Epithelial cell of proximal tubule (primary cell): ENCODE results near the gene AFF3. TPM values are rescaled to one million over a fixed set of nuclear protein-coding genes. Genes with fewer than 3 reads are reported as not detected.

Source experiments
- DNase-seq: peaks from one replicate; pipeline ENCODE4 v3.0.0-alpha.2; 2011; ENCODE audit warnings: low read depth
- H3K4me3 ChIP-seq: 2 replicates; pipeline ENCODE4 v1.5.1; 2011; ENCODE audit warnings: low read depth, mild to moderate bottlenecking, low read length
- total RNA-seq: library from RNA; depleted of rRNA; stranded (reverse); fragments of >200 nt; gene quantifications from 2 replicates; pipeline ENCODE4 v1.2.3, GENCODE V29; 2015
- TF ChIP-seq, protein P1 (sequence below): conservative IDR thresholded peaks from 2 replicates; pipeline ENCODE4 v1.5.1; 2012; ENCODE audit warnings: low read depth, mild to moderate bottlenecking, low read length

AFF3 gene
- total RNA-seq, 1 donor from 2014 or later: 0.35 TPM

GRCh38 chr2:100054426-100054825, 88.0 kb downstream of the AFF3 start:
- TF ChIP-seq, protein P1, sequence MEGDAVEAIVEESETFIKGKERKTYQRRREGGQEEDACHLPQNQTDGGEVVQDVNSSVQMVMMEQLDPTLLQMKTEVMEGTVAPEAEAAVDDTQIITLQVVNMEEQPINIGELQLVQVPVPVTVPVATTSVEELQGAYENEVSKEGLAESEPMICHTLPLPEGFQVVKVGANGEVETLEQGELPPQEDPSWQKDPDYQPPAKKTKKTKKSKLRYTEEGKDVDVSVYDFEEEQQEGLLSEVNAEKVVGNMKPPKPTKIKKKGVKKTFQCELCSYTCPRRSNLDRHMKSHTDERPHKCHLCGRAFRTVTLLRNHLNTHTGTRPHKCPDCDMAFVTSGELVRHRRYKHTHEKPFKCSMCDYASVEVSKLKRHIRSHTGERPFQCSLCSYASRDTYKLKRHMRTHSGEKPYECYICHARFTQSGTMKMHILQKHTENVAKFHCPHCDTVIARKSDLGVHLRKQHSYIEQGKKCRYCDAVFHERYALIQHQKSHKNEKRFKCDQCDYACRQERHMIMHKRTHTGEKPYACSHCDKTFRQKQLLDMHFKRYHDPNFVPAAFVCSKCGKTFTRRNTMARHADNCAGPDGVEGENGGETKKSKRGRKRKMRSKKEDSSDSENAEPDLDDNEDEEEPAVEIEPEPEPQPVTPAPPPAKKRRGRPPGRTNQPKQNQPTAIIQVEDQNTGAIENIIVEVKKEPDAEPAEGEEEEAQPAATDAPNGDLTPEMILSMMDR: no peak
- no peak overlapping the region for H3K4me3 ChIP-seq
- DNase-seq: no peak

GRCh38 chr2:100053087-100053885, 89.1 kb downstream of the AFF3 start:
- no peak for DNase-seq
- H3K4me3 ChIP-seq: no peak overlapping the region
- TF ChIP-seq, protein P1: no peak

DNA sequence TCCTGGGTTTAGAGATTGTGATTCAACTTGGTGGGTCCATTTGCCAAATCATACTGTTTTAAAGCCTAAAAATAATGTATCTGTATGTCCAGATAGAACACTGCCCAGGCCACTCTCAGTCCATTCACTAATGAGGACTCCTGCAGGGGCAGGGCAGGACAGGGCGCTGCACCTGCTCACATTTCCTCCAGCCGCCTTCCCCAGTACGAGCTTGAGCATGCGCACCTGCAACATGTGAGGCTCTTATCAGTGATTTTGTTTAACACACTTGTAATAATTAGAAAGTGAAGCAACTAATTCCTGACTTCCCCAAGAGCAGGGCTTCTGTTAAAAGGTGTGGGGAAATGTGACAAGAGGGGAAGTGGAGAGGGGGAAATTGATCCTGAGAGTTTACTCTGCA, 89.7 kb downstream of the AFF3 start:
- TF ChIP-seq, protein P1: no peak
- no peak for DNase-seq
- no peak overlapping the region for H3K4me3 ChIP-seq

DNA sequence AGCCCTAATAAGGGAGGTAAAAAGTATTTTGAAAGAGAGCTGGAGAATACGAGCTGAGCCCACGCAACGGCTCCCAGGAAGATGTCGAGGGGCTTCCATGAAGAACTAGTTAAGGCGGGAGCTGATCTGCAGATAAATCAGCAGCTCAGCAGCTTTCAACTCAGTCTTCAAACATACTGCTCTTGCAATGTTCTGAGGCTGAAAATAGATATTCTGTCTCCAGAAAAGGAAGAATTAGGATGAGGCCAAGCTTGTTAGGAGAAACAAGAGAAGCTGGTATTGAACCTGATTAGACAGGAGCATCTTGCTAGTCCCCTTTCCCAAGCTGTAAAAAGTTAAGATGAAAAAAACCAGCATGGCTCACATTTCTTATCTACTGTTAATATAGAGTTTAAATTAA, 91.1 kb downstream of the AFF3 start:
- no peak overlapping the region for H3K4me3 ChIP-seq
- TF ChIP-seq, protein P1: no peak

GRCh38 chr2:100050685-100051084, 91.7 kb downstream of the AFF3 start:
- no peak for DNase-seq
- TF ChIP-seq, protein P1: no peak
- no peak overlapping the region for H3K4me3 ChIP-seq

More for the DNA sequence above, 91.1 kb downstream of the AFF3 start:
- no peak for DNase-seq

- DNase-seq: no peak
- TF ChIP-seq, protein P1: no peak
- H3K4me3 ChIP-seq: no peak overlapping the region
These were observed 95.1 kb downstream of the AFF3 start for GRCh38 chr2:100046961-100047947.
